ENCODE data around the gene TAOK3.

DNA sequence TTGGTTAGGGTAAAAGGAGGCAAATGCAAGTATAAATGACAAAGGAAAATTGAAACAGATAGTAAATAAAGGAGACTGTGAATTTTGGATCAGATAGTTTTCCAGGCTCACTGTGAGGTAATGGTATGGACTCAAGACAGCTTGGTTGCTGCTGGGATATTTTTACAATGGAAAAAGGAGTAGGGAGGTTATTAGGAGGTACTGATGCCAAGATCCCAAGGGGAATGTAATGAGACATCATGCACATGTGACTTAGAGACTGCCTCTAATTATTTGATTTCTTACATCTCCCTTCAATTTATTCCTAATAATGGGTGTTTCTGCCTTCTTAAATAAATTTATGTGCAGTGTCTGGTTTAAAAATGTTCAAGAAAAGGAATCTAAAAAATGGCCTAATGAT is 56.9 kb downstream of the TAOK3 start:
- TF ChIP-seq, protein P1, sequence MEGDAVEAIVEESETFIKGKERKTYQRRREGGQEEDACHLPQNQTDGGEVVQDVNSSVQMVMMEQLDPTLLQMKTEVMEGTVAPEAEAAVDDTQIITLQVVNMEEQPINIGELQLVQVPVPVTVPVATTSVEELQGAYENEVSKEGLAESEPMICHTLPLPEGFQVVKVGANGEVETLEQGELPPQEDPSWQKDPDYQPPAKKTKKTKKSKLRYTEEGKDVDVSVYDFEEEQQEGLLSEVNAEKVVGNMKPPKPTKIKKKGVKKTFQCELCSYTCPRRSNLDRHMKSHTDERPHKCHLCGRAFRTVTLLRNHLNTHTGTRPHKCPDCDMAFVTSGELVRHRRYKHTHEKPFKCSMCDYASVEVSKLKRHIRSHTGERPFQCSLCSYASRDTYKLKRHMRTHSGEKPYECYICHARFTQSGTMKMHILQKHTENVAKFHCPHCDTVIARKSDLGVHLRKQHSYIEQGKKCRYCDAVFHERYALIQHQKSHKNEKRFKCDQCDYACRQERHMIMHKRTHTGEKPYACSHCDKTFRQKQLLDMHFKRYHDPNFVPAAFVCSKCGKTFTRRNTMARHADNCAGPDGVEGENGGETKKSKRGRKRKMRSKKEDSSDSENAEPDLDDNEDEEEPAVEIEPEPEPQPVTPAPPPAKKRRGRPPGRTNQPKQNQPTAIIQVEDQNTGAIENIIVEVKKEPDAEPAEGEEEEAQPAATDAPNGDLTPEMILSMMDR (IDR thresholded peaks at IDR 0.05): no peak
- no peak for TF ChIP-seq EZH2 (IDR thresholded peaks at IDR 0.05)
- TF ChIP-seq EZH2phosphoT487 (IDR thresholded peaks at IDR 0.05): no peak
